Stimulated activated CD8-positive, alpha-beta memory T cell treated with anti-CD3 and anti-CD28 coated beads, Interleukin-15, amount 100 ng/mL, for 1 hour (primary cell): ENCODE data around the gene RAPH1.

ENCODE experiments used
- DNase-seq: peaks from one replicate; pipeline ENCODE4 v3.0.0-alpha.2; 2020; ENCODE audit warnings: low read depth

RAPH1 gene

DNA sequence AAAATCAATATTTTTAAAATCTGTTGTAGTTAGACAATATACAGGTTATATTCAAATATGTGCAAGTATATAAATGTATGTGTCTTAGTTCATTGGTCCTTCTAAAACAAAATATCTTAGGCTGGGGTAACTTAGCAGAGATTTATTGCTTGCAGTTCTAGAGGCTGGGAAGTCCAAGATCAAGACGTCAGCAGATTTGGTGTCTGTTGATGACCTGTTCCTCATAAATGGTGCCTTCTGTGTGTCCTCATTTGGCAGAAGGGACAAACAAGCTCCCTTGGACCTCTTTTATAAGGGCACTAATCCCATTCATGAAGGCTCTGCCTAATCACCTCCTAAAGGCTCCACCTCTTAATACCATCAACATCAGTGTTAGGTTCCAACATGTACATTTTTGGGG is 175.7 kb downstream of the RAPH1 start:
- DNase-seq, result no peak

DNA sequence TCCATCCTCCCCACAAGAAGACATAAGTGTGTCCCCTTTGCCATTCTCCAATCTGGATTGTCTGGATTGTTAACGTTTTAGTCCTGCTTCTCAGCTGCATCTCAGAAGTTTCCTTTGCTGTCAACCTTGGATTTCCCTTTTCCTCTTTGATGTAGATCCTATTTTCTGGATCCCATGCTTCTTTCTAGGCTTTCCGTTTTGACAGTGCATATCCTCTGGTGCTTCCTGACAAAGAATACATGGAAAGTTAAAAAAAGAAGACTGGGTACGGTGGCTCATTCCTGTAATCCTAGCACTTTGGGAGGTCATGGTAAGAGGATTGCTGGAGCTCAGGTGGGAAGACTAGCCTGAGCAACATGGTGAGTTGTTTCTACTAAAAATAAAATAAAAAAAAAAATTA is 180.1 kb downstream of the RAPH1 start:
- DNase-seq, result no peak

GRCh38 chr2:203352604-203353255 is 182.4 kb downstream of the RAPH1 start:
- no peak for DNase-seq

- DNase-seq, result no peak
These were observed 187.7 kb downstream of the RAPH1 start for GRCh38 chr2:203347375-203347774.

DNA sequence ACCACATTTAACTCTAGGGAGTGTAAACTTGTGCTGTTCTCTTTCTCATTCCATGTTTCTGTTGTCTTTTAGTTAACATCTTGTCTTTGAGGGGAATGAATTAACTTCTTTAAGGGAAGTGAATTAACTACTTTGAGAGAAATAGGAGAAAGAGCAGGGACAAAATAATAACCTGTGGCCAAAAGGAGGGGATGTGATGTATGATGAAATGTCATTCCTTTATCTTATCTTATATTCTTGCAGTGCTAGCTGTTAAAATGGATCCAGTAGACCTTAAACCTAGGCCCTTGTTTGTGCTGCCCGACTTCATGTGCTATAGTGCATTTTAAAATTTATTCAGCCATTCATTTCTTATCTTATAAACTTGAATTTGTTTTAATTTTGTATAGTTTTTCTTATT is 188.5 kb downstream of the RAPH1 start:
- DNase-seq, result no peak

- DNase-seq, result no peak
These were observed 190.4 kb downstream of the RAPH1 start for GRCh38 chr2:203344667-203345066.
